ENCODE measurements around the gene TAS1R1.
A peak's percentile ranks its signal among the peaks of the same experiment; 100 is the strongest.

The TAS1R1 gene

DNA sequence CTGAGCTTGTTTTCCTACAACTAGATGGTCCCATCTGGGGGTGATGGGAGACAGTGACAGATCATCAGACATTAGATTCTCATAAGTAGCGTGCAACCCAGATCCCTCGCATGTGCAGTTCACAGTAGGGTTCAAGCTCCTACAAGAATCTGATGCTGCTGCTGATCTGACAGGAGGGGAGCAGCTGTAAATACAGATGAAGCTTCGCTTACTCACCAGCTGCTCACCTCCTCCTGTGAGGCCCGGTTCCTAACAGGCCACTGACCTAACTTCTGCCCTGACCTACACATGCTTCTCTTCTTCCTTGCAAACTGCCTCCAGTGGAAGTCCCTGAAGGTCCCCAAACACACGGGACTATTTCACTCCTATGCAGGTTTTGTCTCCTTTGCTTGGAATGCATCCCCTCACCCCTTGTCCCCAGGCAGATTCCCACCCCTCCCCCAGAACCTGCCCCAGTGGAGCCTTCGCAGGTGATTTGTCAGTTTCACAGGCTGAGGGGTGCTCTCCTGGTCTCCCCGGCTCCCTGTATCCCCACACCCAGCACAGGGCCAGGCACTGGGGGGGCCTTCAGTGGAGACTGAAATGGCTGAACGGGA, 19.0 kb downstream of the TAS1R1 start:
- DNase-seq (ENCODE audit: low read depth) = no peak

DNA sequence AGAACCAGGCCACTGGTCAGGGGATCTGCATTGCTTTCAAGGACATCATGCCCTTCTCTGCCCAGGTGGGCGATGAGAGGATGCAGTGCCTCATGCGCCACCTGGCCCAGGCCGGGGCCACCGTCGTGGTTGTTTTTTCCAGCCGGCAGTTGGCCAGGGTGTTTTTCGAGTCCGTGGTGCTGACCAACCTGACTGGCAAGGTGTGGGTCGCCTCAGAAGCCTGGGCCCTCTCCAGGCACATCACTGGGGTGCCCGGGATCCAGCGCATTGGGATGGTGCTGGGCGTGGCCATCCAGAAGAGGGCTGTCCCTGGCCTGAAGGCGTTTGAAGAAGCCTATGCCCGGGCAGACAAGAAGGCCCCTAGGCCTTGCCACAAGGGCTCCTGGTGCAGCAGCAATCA, 19.7 kb downstream of the TAS1R1 start:
- DNase-seq (ENCODE audit: low read depth) = no peak

DNA sequence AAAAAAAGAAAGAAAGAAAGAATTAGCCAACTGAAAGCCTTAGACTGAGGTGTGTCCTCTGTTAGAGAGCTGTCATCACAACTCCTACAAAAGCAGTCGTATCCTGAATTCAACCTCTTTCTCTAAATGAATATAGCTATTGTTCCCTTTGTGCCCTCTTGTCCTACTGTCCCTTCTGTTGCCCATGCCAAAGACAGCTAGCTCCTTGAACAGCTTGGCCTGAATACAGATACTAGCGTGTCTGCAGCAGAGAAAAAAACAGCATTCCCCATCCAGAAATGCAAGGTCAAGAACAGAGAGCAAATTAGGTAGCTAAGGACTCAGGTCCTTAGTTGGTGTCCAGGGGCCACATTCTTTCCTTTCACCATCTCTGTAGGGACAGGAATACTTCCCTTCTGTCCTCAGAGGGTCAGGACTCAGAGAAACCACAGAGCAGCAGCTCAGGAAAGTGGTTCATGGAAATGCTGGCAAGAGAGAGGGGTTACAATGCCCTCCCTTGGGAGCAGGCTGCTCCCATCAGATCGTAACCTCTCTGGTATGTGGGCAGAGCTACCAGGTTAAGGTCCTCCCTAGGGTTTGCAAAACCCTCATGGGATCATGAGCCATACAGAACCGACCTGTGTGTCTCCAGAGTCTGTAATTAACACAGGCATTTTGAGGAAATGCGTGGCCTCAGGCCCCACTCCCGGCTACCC, 22.9 kb downstream of the TAS1R1 start:
- DNase-seq (ENCODE audit: low read depth) = no peak

DNA sequence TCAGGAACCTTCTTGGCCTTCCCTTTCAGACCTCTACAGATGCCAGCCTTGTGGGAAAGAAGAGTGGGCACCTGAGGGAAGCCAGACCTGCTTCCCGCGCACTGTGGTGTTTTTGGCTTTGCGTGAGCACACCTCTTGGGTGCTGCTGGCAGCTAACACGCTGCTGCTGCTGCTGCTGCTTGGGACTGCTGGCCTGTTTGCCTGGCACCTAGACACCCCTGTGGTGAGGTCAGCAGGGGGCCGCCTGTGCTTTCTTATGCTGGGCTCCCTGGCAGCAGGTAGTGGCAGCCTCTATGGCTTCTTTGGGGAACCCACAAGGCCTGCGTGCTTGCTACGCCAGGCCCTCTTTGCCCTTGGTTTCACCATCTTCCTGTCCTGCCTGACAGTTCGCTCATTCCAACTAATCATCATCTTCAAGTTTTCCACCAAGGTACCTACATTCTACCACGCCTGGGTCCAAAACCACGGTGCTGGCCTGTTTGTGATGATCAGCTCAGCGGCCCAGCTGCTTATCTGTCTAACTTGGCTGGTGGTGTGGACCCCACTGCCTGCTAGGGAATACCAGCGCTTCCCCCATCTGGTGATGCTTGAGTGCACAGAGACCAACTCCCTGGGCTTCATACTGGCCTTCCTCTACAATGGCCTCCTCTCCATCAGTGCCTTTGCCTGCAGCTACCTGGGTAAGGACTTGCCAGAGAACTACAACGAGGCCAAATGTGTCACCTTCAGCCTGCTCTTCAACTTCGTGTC, 23.7 kb downstream of the TAS1R1 start:
- no peak for DNase-seq (ENCODE audit: low read depth)

DNA sequence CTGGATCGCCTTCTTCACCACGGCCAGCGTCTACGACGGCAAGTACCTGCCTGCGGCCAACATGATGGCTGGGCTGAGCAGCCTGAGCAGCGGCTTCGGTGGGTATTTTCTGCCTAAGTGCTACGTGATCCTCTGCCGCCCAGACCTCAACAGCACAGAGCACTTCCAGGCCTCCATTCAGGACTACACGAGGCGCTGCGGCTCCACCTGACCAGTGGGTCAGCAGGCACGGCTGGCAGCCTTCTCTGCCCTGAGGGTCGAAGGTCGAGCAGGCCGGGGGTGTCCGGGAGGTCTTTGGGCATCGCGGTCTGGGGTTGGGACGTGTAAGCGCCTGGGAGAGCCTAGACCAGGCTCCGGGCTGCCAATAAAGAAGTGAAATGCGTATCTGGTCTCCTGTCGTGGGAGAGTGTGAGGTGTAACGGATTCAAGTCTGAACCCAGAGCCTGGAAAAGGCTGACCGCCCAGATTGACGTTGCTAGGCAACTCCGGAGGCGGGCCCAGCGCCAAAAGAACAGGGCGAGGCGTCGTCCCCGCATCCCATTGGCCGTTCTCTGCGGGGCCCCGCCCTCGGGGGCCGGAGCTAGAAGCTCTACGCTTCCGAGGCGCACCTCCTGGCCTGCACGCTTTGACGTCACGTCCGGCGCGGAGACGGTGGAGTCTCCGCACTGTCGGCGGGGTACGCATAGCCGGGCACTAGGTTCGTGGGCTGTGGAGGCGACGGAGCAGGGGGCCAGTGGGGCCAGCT, 24.4 kb downstream of the TAS1R1 start, which contains the start of gene ZBTB48:
ZBTB48 (plus strand) TSS at position 621 of the 745 bp plus-strand sequence. CDS start 616 bp downstream, outside the sequence.
- peak; percentile 96 for DNase-seq (ENCODE audit: low read depth)

DNA sequence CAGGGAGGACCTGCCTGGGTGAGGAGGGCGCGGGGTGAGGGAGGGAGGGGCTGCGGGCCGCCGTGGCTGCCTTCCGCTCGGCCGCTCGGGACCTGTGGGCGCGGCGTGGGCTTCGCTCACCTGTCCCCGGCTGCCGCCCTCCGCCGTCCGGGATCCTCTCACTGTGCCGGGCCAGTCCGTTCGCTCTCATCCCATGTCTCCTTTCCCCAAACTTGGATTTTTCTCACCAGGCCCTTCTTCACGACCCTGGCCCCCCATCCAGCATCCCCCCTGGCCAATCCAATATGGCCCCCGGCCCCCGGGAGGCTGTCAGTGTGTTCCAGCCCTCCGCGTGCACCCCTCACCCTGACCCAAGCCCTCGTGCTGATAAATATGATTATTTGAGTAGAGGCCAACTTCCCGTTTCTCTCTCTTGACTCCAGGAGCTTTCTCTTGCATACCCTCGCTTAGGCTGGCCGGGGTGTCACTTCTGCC, 25.0 kb downstream of the TAS1R1 start:
- no peak for DNase-seq (ENCODE audit: low read depth)

DNA sequence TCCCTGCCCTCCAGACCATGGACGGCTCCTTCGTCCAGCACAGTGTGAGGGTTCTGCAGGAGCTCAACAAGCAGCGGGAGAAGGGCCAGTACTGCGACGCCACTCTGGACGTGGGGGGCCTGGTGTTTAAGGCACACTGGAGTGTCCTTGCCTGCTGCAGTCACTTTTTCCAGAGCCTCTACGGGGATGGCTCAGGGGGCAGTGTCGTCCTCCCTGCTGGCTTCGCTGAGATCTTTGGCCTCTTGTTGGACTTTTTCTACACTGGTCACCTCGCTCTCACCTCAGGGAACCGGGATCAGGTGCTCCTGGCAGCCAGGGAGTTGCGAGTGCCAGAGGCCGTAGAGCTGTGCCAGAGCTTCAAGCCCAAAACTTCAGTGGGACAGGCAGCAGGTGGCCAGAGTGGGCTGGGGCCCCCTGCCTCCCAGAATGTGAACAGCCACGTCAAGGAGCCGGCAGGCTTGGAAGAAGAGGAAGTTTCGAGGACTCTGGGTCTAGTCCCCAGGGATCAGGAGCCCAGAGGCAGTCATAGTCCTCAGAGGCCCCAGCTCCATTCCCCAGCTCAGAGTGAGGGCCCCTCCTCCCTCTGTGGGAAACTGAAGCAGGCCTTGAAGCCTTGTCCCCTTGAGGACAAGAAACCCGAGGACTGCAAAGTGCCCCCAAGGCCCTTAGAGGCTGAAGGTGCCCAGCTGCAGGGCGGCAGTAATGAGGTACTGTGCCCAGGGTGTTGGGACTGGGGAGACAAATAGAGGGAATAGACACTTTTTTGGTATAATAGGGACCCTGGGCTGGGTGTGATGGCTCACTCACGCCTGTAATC, 25.7 kb downstream of the TAS1R1 start:
- no peak for DNase-seq (ENCODE audit: low read depth)

DNA sequence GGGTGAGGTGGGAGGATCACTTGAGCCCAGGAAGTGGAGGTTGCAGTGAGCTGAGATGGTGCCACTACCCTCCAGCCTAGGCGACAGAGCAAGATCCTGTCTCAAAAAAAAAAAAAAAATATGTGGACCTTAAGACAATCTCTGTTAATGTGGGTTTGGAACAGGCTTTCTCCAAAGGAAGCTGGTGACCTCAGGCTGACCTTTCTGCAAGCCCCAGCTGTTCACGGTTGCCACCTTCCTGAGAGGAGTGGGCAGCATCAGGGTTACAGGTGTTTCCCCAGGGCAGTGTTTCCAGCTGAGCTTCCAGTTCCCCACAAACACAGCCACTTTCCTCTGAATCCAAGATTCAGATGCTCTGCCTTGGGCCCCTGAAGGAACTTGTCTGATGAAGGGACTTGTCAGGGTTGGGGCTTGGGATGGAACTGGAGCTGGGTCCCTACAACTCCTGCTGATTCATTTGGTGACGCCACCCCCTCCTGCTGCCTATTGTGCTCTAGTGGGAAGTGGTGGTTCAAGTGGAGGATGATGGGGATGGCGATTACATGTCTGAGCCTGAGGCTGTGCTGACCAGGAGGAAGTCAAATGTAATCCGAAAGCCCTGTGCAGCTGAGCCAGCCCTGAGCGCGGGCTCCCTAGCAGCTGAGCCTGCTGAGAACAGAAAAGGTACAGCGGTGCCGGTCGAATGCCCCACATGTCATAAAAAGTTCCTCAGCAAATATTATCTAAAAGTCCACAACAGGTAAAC, 26.6 kb downstream of the TAS1R1 start:
- DNase-seq (ENCODE audit: low read depth) = no peak

DNA sequence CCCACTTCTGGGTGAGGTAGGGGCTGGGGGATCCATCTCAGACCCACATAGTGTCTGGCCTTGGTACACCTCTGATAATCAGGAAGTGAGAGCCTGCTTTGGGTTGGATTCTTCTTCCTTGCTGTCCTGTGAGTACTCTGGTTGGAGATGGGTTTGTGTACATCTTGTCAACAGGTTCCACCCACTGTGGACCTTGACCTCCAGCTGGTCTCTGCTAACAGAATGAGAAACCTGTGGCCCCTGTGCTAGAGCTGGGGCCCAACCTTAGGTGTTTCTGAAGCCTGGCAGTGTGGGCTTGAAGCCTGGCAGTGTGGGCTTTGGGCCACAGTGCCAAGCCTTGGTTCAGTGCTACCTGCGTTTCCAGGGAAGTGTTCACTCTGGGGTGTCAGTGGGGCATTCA, 27.3 kb downstream of the TAS1R1 start:
- DNase-seq (ENCODE audit: low read depth) = no peak

DNA sequence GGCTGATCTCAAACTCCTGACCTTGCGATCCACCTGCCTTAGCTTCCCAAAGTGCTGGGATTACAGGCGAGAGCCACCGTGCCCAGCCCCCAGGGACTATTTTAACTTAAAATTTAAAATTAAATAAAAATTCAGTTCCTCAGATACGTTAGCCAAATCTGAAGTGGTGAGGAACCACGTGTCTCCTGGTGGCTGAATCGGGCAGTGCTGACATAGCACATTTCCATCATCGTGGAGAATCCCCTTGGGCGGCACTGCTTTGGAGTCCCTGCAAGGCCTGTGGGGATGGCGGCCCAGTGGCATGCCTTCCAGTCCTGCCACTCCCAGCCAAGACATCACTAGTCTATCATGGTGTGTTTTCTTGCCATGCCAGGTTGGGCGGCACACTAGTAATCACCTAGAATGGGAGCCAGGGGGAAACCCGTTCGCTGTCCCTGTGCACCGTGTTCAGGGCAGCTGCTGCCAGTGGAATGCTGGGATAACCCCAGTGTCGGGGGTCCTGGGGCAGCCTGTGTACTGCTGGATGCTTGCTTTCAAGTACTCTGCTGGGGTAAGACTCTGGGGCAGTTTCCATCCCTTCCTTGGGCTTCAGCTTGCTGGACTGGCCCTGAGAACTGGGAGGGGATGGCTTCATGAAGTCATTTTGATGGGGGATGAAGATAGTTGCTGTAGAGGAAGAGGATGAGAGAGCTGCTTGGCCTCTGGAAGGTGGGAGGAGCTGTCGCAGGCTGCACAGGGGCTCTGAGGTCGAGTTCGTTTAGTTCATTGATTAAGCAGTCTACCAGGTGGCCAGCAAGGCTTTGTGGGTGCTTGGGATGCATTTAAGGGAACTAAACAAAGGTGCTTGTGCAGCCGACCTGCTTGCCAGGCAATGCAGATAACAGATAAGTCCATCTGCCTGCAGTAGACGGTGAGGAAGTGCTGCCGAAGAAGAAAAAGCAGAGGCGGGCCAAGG, 29.3 kb downstream of the TAS1R1 start:
- DNase-seq (ENCODE audit: low read depth) = no peak

DNA sequence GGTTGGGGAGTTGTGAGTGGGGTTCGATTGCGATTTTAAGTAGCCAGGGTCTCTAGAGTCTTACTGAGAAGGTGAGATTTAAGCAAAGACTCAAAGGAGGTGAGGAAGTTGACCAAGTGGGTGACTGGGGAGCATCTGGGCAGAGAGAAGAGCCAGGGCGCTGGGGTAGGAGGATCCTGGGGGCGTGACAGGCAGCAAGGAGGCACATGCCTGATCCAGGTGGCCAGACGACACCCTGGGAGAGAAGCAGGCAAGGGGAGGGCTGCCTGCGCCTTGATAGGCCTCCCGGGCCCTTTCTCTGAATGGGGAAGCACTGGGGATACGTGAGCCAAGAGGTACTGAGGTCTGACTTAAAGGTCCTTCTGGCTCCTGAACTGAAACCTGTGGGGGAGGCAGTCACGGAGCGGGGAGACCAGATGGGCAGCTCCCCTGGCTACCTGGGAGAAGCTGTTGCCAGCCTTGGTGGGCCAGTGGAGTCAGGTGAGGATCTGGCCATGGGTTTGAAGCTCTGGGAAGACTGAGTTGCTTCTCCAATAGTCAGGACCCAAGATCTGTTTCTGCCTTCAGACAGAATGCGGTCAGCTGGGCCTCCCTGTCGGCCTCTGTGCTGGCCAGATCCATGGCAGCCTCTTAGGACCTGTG, 30.1 kb downstream of the TAS1R1 start:
- DNase-seq (ENCODE audit: low read depth) = no peak

DNA sequence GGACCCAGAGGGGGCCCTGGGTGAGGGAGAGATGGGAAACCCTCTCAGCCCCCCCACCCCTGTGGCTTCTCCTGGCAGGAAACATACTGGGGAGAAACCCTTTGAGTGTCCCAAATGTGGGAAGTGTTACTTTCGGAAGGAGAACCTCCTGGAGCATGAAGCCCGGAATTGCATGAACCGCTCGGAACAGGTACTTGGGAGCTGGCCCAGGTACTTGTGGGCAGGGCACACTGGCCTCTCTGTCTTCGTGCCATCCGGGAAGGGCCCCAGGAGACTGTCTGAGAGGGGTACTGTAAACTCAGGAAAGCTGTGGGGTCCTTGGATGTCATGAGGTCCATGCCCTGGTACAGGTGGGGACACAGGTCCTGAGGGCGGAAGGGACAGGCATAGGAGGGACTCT, 30.7 kb downstream of the TAS1R1 start:
- no peak for DNase-seq (ENCODE audit: low read depth)

DNA sequence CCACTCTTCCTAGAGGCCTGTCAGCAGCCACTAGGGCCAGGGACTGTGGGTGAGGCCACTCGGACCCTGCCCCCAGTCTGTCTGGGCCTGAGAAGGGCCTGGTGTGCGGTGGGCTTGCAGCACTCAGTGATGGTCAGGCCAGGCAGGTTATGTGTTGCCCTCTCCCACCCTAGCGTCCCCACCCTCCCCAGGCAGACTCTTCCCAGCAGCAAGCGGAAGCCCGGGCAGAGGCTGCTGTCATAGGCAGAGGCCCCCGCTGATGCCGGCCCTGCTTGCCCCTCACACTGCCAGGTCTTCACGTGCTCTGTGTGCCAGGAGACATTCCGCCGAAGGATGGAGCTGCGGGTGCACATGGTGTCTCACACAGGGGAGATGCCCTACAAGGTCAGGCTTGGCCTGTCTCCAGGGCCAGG, 31.3 kb downstream of the TAS1R1 start:
- no peak for DNase-seq (ENCODE audit: low read depth)

DNA sequence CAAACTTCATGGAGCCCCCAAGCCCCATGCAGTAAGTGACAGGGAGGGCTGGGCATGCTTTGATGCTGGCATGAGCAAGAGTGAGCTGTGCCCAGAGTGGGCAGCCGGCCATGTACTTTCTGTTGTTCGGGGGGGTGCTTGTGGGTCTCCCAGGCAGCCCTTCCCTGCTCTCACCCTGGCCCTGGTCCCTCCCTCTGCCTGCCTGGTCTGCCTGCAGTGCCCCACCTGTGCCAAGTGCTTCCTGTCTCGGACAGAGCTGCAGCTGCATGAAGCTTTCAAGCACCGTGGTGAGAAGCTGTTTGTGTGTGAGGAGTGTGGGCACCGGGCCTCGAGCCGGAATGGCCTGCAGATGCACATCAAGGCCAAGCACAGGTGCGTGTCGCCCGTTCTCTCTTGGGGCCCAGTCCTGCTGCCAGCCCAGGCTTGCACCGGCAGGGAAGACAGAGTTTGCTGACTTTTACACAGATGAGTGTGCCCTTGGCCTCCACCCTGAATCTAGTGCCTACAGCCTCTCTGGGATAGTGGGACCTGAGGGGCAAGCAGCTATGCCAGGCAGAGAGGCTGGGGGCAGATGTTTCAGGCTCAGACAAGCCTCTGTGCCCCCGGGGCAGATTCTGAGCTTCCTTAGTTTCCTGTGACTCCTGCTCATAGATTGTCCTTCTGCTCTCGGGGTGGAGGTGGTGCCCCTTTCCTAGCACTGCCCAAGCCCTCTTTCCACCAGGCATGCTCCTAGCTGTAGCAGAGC, 32.3 kb downstream of the TAS1R1 start:
- DNase-seq (ENCODE audit: low read depth) = no peak

DNA sequence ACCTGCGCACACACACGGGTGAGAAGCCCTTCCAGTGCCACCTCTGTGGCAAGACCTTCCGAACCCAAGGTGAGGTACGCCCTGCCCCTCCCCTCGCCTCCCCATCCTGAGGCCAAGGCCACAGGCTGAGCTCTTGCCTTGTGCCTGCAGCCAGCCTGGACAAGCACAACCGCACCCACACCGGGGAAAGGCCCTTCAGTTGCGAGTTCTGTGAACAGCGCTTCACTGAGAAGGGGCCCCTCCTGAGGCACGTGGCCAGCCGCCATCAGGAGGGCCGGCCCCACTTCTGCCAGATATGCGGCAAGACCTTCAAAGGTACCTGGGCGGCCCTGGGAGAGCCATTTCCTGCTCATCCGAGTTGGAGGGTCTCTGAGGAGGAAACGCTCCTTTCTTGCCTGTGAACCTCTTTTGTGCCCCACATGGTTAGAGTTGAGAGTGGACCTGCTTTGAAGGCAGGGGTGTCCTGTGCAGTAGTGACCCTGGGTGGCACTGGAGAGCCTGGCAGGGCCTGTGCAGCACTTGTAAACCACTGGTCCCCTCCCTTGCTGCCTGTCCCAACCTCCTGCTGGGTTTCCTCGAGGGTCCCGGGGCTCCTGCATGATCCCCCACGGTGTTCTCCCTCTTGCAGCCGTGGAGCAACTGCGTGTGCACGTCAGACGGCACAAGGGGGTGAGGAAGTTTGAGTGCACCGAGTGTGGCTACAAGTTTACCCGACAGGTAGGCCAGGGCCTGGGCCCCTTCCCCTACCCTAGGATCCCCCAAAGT, 33.2 kb downstream of the TAS1R1 start:
- no peak for DNase-seq (ENCODE audit: low read depth)

DNA sequence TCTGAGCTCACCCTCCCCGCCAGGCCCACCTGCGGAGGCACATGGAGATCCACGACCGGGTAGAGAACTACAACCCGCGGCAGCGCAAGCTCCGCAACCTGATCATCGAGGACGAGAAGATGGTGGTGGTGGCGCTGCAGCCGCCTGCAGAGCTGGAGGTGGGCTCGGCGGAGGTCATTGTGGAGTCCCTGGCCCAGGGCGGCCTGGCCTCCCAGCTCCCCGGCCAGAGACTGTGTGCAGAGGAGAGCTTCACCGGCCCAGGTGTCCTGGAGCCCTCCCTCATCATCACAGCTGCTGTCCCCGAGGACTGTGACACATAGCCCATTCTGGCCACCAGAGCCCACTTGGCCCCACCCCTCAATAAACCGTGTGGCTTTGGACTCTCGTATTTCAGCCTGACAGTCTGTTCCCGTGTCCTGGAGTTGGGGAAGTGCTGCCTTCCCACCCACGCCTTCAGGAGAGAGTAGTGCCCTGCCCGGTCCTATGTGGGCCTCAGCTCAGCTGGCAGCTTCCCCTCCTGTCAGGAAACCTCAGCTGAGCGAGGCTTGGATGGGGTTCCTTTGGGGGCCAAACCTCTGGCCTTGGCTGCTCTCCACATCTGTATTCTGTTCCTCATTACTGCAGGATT, 33.9 kb downstream of the TAS1R1 start:
- DNase-seq (ENCODE audit: low read depth) = no peak

DNA sequence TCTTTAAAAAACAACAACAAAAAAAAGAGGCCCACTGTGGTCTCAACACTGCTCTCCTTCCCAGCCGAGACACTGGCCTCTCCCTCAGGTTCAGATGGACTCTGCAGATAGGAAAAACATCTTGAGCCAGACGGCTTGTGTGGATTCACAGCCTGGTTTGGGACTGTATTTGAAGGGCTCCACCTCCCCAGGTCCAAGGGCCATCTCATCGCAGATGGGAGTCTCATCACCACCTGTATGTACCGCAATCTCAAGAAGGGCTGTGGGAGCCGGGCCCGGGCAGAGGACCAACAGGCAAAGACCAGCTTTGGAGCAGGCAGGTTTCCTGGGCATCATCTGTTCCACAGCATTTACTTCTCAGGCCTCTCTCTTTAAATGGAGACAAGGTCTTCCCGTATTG, 34.9 kb downstream of the TAS1R1 start:
- DNase-seq (ENCODE audit: low read depth) = no peak
